ENCODE data around the gene MGLL. TPM values are rescaled to one million over a fixed set of nuclear protein-coding genes. Genes with fewer than 3 reads are reported as not detected.

MGLL gene
- total and polyA plus RNA-seq, 2 experiments from 2014 or later: 58.7 to 184 TPM

- Histone ChIP-seq H2AFZ (no peak overlapping the region), H3K4me2 (ENCODE audit: unreplicated experiment) (no peak overlapping the region), H3K9me2 (ENCODE audit: insufficient read depth) (no peaks in the 10 kb centered on the region), H3K36me3 (ENCODE audit: low read depth) (no peaks in the 10 kb centered on the region), H3K4me1 (ENCODE audit: insufficient read depth) (no peaks in the 10 kb centered on the region), H3F3A (ENCODE audit: insufficient read depth) (no peaks in the 10 kb centered on the region), H3K79me2 (ENCODE audit: insufficient read depth) (no peaks in the 10 kb centered on the region), H3K9me3 (ENCODE audit: low read depth) (no peaks in the 10 kb centered on the region), H4K20me1 (ENCODE audit: insufficient read depth) (no peaks in the 10 kb centered on the region), H3K27me3 (replicated peaks; ENCODE audit: insufficient read depth) (0 out of 2 replicates have a peak, but pooled peaks cover 4% of the 10 kb centered on the region), H3K27ac (no peak overlapping the region), H3K4me3 (no peak overlapping the region), H3K9ac (no peak overlapping the region)
- TF ChIP-seq EZH2 (IDR thresholded peaks at IDR 0.05; ENCODE audit: insufficient read depth, poor library complexity, severe bottlenecking): no peak
- TF ChIP-seq EZH2phosphoT487 (IDR thresholded peaks at IDR 0.05; ENCODE audit: insufficient read depth, low read depth): no peak
- in situ Hi-C loops (cut with MboI): no loop called here
- no peak for DNase-seq
- 89 to 91% methylated on average over 4 of the region's 4 CpGs for WGBS, 2 experiments (ENCODE audit: low coverage in 1 of 2, low lambda C conversion rate in 2 of 2, missing lambda C conversion rate in 2 of 2)
Observed at GRCh38 chr3:127834771-127835170, 12.5 kb upstream of the MGLL start.

GRCh38 chr3:127833281-127834032 is 11.1 kb upstream of the MGLL start:
- Histone ChIP-seq H3K4me1 (ENCODE audit: insufficient read depth) (no peaks in the 10 kb centered on the region), H3K9me3 (ENCODE audit: low read depth) (no peaks in the 10 kb centered on the region), H3F3A (ENCODE audit: insufficient read depth) (no peaks in the 10 kb centered on the region), H2AFZ (no peak overlapping the region), H3K36me3 (ENCODE audit: low read depth) (no peaks in the 10 kb centered on the region), H4K20me1 (ENCODE audit: insufficient read depth) (no peaks in the 10 kb centered on the region), H3K4me2 (ENCODE audit: unreplicated experiment) (no peak overlapping the region), H3K79me2 (ENCODE audit: insufficient read depth) (no peaks in the 10 kb centered on the region), H3K27me3 (replicated peaks; ENCODE audit: insufficient read depth) (no peaks in the 10 kb centered on the region), H3K27ac (no peak overlapping the region), H3K9me2 (ENCODE audit: insufficient read depth) (no peaks in the 10 kb centered on the region), H3K9ac (no peak overlapping the region), H3K4me3 (no peak overlapping the region)
- DNase-seq: no peak
- in situ Hi-C loops (cut with MboI): no loop called here
- WGBS, 2 experiments (ENCODE audit: low coverage in 1 of 2, low lambda C conversion rate in 2 of 2, missing lambda C conversion rate in 2 of 2): 66 to 76% methylated on average over 2 of the region's 2 CpGs
- no peak for TF ChIP-seq EZH2 (IDR thresholded peaks at IDR 0.05; ENCODE audit: insufficient read depth, poor library complexity, severe bottlenecking)
- TF ChIP-seq EZH2phosphoT487 (IDR thresholded peaks at IDR 0.05; ENCODE audit: insufficient read depth, low read depth): no peak

GRCh38 chr3:127831723-127832172 is 9.4 kb upstream of the MGLL start:
- H4K20me1 ChIP-seq (ENCODE audit: insufficient read depth): no peaks in the 10 kb centered on the region
- peak; percentile 69 for DNase-seq
- H3K27me3 ChIP-seq (replicated peaks; ENCODE audit: insufficient read depth): no peaks in the 10 kb centered on the region
- H3K27ac ChIP-seq: no peak overlapping the region
- in situ Hi-C loops (cut with MboI): no loop called here
- WGBS, 2 experiments (ENCODE audit: low coverage in 1 of 2, low lambda C conversion rate in 2 of 2, missing lambda C conversion rate in 2 of 2): 52 to 57% methylated on average over 4 of the region's 4 CpGs
- no peaks in the 10 kb centered on the region for H3F3A ChIP-seq (ENCODE audit: insufficient read depth)
- no peaks in the 10 kb centered on the region for H3K36me3 ChIP-seq (ENCODE audit: low read depth)
- H2AFZ ChIP-seq: no peak overlapping the region
- H3K4me3 ChIP-seq: no peak overlapping the region
- no peak overlapping the region for H3K4me2 ChIP-seq (ENCODE audit: unreplicated experiment)
- H3K9me3 ChIP-seq (ENCODE audit: low read depth): no peaks in the 10 kb centered on the region
- TF ChIP-seq EZH2 (IDR thresholded peaks at IDR 0.05; ENCODE audit: insufficient read depth, poor library complexity, severe bottlenecking): no peak
- no peak for TF ChIP-seq EZH2phosphoT487 (IDR thresholded peaks at IDR 0.05; ENCODE audit: insufficient read depth, low read depth)
- H3K9ac ChIP-seq: no peak overlapping the region
- H3K79me2 ChIP-seq (ENCODE audit: insufficient read depth): no peaks in the 10 kb centered on the region
- no peaks in the 10 kb centered on the region for H3K9me2 ChIP-seq (ENCODE audit: insufficient read depth)
- no peaks in the 10 kb centered on the region for H3K4me1 ChIP-seq (ENCODE audit: insufficient read depth)

DNA sequence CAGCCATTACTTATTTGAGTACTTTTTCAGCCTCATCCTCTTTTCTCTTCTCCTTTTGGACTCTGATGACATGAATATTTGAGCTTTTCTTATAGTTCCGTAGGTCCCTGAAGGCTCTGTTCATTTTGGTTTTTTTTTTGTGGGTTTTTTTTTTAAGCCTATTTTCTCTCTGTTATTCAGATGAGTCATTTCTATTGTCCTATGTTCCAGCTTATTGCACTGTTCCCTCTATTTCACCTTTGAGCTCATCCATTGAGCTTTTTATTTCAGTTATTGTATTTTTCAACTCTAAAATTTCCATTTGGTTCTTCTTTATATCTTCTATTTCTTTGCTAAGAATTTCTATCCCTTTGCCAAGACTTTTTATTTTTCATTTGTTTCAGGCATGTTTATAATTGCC is 7.2 kb upstream of the MGLL start:
- in situ Hi-C loops (cut with MboI): no loop called here
- no peaks in the 10 kb centered on the region for H3K9me3 ChIP-seq (ENCODE audit: low read depth)
- WGBS, 2 experiments (ENCODE audit: low coverage in 1 of 2, low lambda C conversion rate in 2 of 2, missing lambda C conversion rate in 2 of 2): 35 to 43% methylated on average over 1 of the region's 1 CpG

More for the DNA sequence above, 7.2 kb upstream of the MGLL start:
- Histone ChIP-seq H4K20me1 (ENCODE audit: insufficient read depth) (no peaks in the 10 kb centered on the region), H3K27me3 (replicated peaks; ENCODE audit: insufficient read depth) (no peaks in the 10 kb centered on the region), H3K36me3 (ENCODE audit: low read depth) (no peaks in the 10 kb centered on the region), H3K9me2 (ENCODE audit: insufficient read depth) (no peaks in the 10 kb centered on the region), H3K9ac (no peak overlapping the region), H3K4me3 (no peak overlapping the region), H3F3A (ENCODE audit: insufficient read depth) (peaks cover 9% of the 10 kb centered on the region; the same call in 1 of the 2 replicates), H3K79me2 (ENCODE audit: insufficient read depth) (no peaks in the 10 kb centered on the region), H3K27ac (no peak overlapping the region), H3K4me2 (ENCODE audit: unreplicated experiment) (no peak overlapping the region), H2AFZ (no peak overlapping the region), H3K4me1 (ENCODE audit: insufficient read depth) (no peaks in the 10 kb centered on the region)
- TF ChIP-seq EZH2 (IDR thresholded peaks at IDR 0.05; ENCODE audit: insufficient read depth, poor library complexity, severe bottlenecking) (no peak), EZH2phosphoT487 (IDR thresholded peaks at IDR 0.05; ENCODE audit: insufficient read depth, low read depth) (no peak)
- peak; percentile 34 for DNase-seq
